ENCODE measurements around the gene RIMS4.
"Not testable (repeated sequence)": the region's sequence is repeated elsewhere in the genome, so short reads cannot be mapped to it uniquely, and the experiment has no call there.

Gene RIMS4

DNA sequence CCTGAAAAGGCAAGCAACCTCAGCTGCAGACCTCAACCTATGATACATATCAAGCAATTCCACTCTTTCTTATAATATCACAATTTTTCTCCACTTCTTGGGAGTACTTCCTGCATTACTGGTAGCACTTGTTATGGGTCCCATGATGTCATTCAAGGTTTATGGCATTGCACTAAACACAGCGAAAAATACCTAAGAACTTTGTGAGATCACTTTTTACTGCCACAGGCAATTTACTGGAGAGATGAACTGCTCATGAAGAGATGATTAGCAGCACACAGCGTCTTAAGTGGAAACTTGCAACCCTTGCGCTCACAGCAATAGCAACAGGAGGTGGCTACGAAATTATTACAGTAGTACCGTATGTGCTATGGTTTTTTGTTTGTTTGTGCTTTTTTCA is 19.3 kb upstream of the RIMS4 start:
- no peak for DNase-seq

DNA sequence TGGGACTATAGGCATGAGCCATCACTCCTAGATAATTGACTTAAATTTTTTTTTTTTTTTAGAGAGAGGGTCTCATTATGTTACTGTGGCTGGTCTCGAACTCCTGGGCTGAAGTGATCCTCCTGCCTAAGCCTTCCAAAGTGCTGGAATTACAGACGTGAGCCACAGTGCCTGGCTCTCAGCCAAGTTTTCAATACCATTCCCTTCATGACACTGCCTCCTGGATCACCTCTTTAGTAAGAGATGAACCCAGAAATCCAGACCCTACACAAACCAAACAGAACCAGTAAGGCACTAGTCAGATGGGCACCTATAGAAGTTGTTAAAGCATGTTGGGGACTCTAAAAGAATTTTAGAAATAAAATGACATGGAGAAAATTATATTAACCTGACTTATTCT is 18.3 kb upstream of the RIMS4 start:
- DNase-seq: no peak

- no peak for DNase-seq
Measured at GRCh38 chr20:44827401-44827800, 17.1 kb upstream of the RIMS4 start.

GRCh38 chr20:44821576-44821975 is 11.2 kb upstream of the RIMS4 start:
- not testable (repeated sequence) for DNase-seq

GRCh38 chr20:44819936-44820335 is 9.6 kb upstream of the RIMS4 start:
- DNase-seq: no peak

DNA sequence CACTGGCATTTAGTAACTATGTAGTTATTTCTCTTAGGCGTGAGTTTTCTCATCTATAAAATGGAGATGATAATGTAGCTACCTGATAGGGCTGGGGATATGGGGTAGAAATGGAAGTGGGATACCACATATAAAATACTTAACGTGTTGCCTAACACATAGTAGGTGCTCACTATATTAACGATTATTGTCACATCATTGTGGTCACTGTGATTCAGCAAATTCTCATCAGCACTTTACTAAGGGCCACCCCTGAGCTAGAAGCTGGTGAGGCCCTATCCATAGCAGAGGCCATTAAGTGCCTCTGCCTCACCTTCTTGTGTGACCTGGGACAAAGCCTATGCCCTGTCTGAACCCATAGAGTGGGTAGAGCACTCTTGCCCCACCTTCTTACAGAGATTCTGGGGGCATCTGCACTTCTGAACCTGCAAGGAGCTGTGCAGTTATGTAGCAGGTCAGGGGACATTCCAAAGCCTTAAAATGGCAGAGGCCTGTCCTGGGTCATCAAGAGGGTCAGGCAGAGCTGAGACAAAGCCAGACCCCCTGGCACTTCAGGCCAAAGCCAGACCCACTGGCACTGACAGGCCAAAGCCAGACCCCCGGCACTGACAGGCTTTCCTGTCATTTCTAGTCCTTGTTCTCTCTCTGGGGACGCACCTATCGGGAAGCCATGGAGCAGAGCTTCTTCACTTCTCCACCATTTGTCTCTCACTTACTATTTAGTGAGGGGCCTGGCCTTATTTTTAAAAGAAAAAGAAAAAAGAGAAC is 7.0 kb upstream of the RIMS4 start:
- no peak for DNase-seq

GRCh38 chr20:44814937-44815336 is 4.6 kb upstream of the RIMS4 start:
- no peak for DNase-seq

- no peak for DNase-seq
Measured at GRCh38 chr20:44811150-44811685, 872 bp upstream of the RIMS4 start.

- DNase-seq: no peak
Measured at GRCh38 chr20:44810061-44810390, 320 bp downstream of the RIMS4 start.

DNA sequence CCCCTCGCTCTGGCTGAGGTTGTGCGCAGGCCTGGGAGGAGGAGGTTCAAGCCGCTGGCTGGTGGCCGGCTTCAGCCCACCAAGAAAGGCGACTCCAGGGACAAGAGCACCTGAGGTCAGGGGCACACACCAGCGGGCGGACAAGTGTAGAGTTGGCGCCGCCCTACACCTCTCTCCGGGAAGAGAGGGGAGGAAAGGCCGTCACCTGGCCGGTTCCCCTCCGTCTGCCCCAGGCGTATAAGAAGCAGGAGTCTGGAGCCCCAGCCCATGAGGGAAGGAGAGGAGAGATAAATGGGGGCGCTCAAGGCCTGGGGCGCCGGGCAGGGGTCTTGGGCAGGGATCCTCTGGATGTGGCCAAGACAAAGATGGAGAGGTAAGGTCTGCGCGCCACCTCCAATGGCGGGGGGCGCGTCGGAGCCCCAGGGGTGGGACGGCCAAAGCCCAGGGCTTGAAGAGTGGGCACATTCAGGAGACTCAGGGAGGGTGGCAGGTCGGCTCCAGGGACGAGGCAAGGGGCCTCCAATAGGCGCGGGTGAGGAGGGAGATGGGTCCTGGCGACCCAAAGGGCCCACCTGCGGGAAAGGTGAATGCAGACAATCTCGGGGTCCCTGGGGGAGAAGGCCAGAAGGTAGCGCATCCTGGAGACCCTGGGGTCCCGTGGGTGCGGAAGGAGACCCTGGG is 826 bp downstream of the RIMS4 start:
- DNase-seq: no peak

DNA sequence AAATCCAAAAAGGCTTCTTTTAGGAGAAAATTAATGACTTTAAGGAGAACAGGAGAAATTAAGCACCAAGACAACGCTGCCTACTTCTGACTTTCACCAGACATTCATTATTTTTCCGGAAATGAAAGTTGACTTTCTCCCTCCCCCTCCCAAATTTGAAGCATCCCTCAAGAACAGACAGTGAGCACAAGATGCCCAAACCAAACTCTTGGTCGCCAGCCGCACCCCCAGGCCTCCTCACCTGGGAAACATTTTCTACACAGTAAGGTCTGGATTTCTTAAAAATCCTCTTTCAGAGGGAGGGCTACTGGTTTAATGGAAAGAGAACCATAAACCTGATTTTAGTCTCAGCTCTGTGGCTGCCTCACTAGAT is 2.7 kb downstream of the RIMS4 start:
- DNase-seq: no peak

GRCh38 chr20:44807051-44807683 is 3.2 kb downstream of the RIMS4 start:
- no peak for DNase-seq

DNA sequence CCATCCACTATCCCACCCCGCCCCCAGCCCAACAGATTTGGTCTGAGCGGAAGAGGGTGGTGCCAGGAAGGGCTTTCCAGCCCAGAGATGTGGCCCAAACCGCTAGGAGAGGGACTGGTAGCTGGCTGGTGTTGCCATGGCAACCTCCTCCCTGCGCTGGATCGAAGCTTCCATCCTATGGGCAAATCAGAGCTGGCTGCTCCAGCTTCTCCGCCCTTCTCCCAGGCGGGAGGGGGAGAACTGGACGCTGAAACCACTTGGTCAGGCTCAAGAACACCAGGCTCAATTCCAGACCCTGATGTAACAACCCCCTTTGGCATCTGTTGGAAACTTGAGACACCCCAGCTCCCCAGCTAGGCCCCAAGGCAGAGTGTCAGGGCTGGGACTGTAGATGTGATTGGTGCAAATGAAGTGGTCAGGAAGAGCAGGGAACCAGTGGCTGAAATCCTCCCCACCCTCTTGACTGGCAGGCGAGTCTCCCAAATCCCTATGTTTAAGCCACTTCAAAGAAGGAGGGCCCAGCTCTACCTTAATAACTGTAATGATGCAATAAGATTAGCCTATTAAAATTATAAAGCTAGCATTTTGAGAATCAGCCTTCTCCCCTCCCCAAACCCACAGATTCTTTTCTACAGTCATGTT is 4.2 kb downstream of the RIMS4 start:
- no peak for DNase-seq

GRCh38 chr20:44805335-44805978 is 4.9 kb downstream of the RIMS4 start:
- DNase-seq: no peak

- DNase-seq: no peak
Measured at GRCh38 chr20:44803383-44803941, 6.9 kb downstream of the RIMS4 start.

GRCh38 chr20:44802702-44803101 is 7.6 kb downstream of the RIMS4 start:
- DNase-seq: no peak

DNA sequence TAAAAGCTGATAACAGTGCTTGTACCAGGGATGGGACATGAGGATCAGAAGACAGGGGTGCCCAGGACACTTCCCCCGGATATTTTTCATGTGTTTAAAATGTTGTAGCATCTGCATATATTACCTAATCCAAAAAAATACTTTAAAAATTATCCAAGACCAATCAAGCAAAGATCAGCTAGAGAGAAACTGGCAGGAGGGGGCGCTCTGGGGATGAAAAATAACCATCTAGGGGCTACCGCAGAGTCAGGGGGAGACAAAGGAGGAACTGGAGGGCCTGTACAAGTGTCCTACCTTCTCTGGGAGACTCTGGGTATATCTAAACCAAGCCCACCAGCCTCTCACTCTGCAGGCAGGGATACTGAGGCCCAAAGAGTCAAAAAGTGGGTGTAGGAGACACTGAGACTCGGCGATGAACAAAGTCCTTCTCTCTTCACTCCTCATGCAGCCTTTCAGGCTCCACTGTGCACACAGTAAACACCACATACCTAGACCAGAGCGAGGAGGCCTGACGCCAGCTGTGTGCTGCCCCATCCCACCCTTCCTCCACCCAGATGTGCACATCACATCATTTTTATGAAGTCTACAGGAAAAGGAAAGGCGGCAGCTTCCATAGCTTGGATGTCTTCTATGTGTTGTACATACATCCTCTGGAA is 9.8 kb downstream of the RIMS4 start:
- DNase-seq: peak; percentile 2

GRCh38 chr20:44799691-44800090 is 10.7 kb downstream of the RIMS4 start:
- no peak for DNase-seq

DNA sequence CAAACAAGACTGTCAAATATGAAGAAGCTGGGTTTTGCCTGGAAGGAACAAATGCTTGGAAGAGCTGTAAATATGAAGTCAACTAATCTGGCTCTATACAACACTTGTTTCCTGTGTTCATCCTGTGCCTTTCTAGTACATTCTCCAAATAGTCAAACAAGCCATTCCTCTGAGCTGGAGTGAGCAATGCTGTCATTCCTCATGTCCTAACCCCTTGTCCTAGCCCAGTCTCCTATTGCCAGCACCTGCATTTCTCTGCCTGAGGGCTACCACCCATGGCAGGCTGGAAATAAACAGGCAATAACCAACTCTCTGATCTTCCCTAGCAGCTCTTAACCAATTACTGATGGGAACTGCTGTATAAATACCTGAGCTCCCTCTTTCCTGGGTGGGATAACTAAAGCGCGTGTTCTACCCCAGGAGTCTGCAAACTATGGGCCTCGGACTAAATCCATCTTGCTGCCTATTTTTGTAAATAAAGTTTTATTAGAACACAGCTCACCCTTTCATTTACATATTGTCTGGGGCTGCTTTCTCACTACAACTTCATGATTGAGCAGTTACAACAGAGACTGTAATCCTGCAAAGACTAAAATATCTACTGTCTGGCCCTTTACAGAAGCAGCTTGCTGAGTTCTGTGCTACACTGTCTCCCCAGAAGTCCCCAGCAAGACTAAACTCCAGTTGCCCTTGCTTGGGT is 13.4 kb downstream of the RIMS4 start:
- DNase-seq: no peak

DNA sequence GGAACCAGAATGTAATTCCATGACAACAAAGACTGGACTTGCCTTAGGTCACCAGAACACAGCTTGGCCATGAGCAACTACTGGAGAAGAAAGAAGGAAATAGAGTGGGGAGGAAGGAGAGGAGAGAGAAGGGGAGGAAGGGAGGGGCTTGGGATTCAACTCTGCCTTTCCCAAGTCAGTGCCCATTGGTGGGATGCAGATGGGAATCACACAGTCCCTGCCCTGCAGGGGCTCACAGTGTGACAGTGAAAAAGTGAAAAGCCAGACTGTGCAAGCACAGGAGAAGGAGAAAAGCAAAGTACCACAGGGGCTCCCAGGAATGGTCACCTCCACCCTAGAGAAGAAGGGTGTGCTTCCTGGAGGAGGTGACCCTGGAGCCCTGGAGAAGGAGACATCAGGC is 14.0 kb downstream of the RIMS4 start:
- no peak for DNase-seq

GRCh38 chr20:44795836-44796235 is 14.5 kb downstream of the RIMS4 start:
- DNase-seq: no peak

- no peak for DNase-seq
Measured at GRCh38 chr20:44792796-44793195, 17.6 kb downstream of the RIMS4 start.
